ENCODE data around the gene MICA.
"Not testable (repeated sequence)": the region's sequence is repeated elsewhere in the genome, so short reads cannot be mapped to it uniquely, and the experiment has no call there.

Gene MICA

DNA sequence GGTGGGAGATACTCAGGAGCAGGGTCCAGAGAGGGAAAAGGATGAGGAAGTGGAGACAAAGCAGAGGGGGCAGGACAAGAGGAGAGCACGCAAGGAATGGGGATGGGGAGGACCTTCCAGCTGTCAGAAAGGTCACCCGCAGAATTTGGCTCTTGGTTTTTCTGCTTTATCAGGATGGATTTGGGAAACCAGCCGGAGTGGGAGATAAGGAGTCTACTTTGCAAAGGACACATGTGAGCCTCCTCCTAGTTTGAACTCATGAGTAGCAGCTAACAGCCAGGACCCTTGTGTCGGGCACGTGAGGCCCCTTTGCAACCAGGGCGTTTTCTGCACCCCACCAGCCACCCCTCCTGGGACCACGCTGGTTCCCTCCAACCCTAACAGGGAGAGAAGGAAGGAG lies 7.6 kb upstream of the MICA start:
- DNase-seq: no peak
- Histone ChIP-seq H3K4me1 (ENCODE audit: control insufficient read depth, low read depth, low read length) (no peaks in the 10 kb centered on the region), H3K23ac (ENCODE audit: low read length) (no peak overlapping the region), H3K36me3 (ENCODE audit: control insufficient read depth, insufficient read depth, low read length) (no peaks in the 10 kb centered on the region), H2BK120ac (ENCODE audit: low read depth, low read length) (no peak overlapping the region), H4K5ac (ENCODE audit: low read length) (no peak overlapping the region), H2BK5ac (ENCODE audit: low read length) (no peak overlapping the region), H3K18ac (ENCODE audit: low read length) (no peak overlapping the region), H3K79me2 (ENCODE audit: control insufficient read depth, insufficient read depth, low read length) (no peaks in the 10 kb centered on the region), H3K4me3 (ENCODE audit: low read length) (no peak overlapping the region), H3K4me2 (ENCODE audit: low read length) (no peak overlapping the region), H4K8ac (ENCODE audit: low read depth, low read length) (no peak overlapping the region), H3K27ac (ENCODE audit: low read depth, low read length) (no peak overlapping the region), H3K27me3 (ENCODE audit: insufficient read depth, low read length, poor library complexity) (no peaks in the 10 kb centered on the region), H3K79me1 (ENCODE audit: low read length) (no peaks in the 10 kb centered on the region), H3K56ac (ENCODE audit: low read length) (no peak overlapping the region), H3K4ac (ENCODE audit: low read depth, low read length) (no peak overlapping the region), H2BK15ac (replicated peaks; ENCODE audit: low read depth) (no peak overlapping the region), H3K9ac (ENCODE audit: low read length) (no peak overlapping the region), H2AK5ac (ENCODE audit: low read length) (no peak overlapping the region)
- no CpG with 5 or more reads among the region's 7 CpGs for WGBS (ENCODE audit: extremely low coverage, insufficient coverage, low lambda C conversion rate)

DNA sequence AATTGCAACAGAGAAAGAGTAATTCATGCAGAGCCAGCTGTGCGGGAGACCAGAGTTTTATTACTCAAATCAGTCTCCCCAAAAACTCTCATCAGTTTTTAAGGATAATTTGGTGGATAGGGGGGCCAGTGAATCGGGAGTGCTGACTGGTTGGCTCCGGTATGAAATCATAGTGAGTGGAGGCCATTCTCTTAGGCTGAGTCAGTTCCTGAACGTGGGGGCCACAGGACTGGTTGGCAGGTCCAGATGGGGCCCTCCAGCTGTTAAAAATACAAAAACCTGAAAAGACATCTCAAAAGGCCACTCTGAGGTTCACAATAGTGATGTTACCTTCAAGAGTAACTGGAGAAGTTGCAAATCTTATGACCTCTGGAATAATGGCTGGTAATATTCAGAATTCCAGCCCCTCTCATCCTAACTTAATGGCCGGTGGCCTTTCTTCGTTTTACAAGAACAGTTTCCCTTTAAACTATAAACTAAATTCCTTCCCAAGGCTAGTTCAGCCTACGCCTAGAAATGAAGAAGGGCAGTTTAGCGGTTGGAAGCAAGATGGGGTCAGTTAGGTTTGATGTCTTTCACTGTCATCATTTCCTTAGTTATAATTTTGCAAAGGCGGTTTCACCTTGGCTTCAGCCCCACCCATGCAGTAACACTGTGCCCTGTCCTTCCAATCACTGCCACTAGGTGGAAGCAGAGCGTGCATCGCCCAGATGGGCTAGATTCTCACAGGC lies 6.8 kb upstream of the MICA start:
- H3K79me2 ChIP-seq (ENCODE audit: control insufficient read depth, insufficient read depth, low read length): no peaks in the 10 kb centered on the region
- H2BK5ac ChIP-seq (ENCODE audit: low read length): no peak overlapping the region
- no peak overlapping the region for H3K23ac ChIP-seq (ENCODE audit: low read length)
- H2BK120ac ChIP-seq (ENCODE audit: low read depth, low read length): no peak overlapping the region
- no peak overlapping the region for H2AK5ac ChIP-seq (ENCODE audit: low read length)
- H3K27ac ChIP-seq (ENCODE audit: low read depth, low read length): no peak overlapping the region
- H3K36me3 ChIP-seq (ENCODE audit: control insufficient read depth, insufficient read depth, low read length): no peaks in the 10 kb centered on the region
- peak; percentile 76 for DNase-seq
- WGBS (ENCODE audit: extremely low coverage, insufficient coverage, low lambda C conversion rate): no CpG with 5 or more reads among the region's 11 CpGs
- no peak overlapping the region for H4K8ac ChIP-seq (ENCODE audit: low read depth, low read length)
- H3K4me2 ChIP-seq (ENCODE audit: low read length): no peak overlapping the region
- H4K5ac ChIP-seq (ENCODE audit: low read length): no peak overlapping the region
- H3K27me3 ChIP-seq (ENCODE audit: insufficient read depth, low read length, poor library complexity): no peaks in the 10 kb centered on the region
- no peak overlapping the region for H3K9ac ChIP-seq (ENCODE audit: low read length)
- H2BK15ac ChIP-seq (replicated peaks; ENCODE audit: low read depth): no peak overlapping the region
- H3K18ac ChIP-seq (ENCODE audit: low read length): no peak overlapping the region
- no peak overlapping the region for H3K4ac ChIP-seq (ENCODE audit: low read depth, low read length)
- H3K56ac ChIP-seq (ENCODE audit: low read length): no peak overlapping the region
- H3K4me1 ChIP-seq (ENCODE audit: control insufficient read depth, low read depth, low read length): no peaks in the 10 kb centered on the region
- no peak overlapping the region for H3K4me3 ChIP-seq (ENCODE audit: low read length)
- no peaks in the 10 kb centered on the region for H3K79me1 ChIP-seq (ENCODE audit: low read length)

DNA sequence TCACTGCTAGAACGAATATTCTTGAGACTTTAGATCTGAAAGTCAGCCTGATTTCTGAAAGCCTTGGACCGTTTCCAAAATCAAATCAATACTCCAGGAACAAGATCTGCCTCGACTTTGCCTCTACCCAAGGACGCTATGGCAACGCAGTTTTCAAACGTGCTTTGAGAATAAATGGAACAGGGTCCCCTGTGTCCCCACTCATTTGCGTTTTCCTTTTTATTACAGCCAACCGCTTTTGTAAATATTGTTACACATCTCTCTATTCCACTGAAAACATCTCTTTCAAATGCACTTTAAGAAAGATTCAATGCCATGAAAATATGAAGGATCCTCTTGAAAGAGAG lies 6.3 kb upstream of the MICA start:
- H3K4me3 ChIP-seq (ENCODE audit: low read length): not testable (repeated sequence)

DNA sequence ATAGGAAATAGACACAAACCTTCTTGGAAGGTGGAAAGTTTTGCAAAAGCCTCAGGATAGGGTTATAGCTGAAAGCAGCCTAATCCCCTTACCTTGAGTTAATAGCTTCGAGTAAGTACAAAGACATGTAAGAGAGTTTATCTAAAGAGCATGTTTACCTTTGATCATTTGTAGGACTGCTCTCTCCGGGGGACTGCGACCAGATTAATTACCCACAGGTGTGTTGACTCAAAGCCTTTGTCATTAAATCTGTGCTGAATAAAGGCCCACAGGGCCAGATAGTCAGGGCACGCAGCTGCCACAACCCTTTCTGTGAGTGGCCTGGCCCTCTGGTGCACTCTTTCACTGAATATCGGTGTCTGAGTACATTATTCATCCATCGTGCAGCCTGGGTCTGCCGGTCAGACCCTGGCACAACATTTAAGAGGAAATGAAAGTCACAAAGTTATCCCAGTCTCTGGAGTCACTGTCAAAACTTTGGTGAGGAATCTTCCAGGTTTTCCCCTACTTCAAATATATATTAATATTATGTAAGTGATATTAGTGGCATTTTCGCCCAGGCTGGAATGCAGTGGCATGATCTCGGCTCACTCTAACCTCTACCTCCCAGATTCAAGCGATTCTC lies 5.4 kb upstream of the MICA start:
- H3K36me3 ChIP-seq (ENCODE audit: control insufficient read depth, insufficient read depth, low read length): no peaks in the 10 kb centered on the region
- no CpG with 5 or more reads among the region's 10 CpGs for WGBS (ENCODE audit: extremely low coverage, insufficient coverage, low lambda C conversion rate)

More for the DNA sequence above, 6.3 kb upstream of the MICA start:
- H3K4me1 ChIP-seq (ENCODE audit: control insufficient read depth, low read depth, low read length); H3K56ac ChIP-seq (ENCODE audit: low read length); H4K8ac ChIP-seq (ENCODE audit: low read depth, low read length); H3K36me3 ChIP-seq (ENCODE audit: control insufficient read depth, insufficient read depth, low read length); H3K18ac ChIP-seq (ENCODE audit: low read length); H3K27ac ChIP-seq (ENCODE audit: low read depth, low read length); DNase-seq; H2AK5ac ChIP-seq (ENCODE audit: low read length); H4K5ac ChIP-seq (ENCODE audit: low read length); H3K4me2 ChIP-seq (ENCODE audit: low read length); H2BK120ac ChIP-seq (ENCODE audit: low read depth, low read length); H2BK5ac ChIP-seq (ENCODE audit: low read length); H2BK15ac ChIP-seq (replicated peaks; ENCODE audit: low read depth); H3K9ac ChIP-seq (ENCODE audit: low read length); H3K23ac ChIP-seq (ENCODE audit: low read length); H3K27me3 ChIP-seq (ENCODE audit: insufficient read depth, low read length, poor library complexity); H3K79me2 ChIP-seq (ENCODE audit: control insufficient read depth, insufficient read depth, low read length); H3K79me1 ChIP-seq (ENCODE audit: low read length); H3K4ac ChIP-seq (ENCODE audit: low read depth, low read length): not testable (repeated sequence)
- no CpG with 5 or more reads among the region's 8 CpGs for WGBS (ENCODE audit: extremely low coverage, insufficient coverage, low lambda C conversion rate)

DNA sequence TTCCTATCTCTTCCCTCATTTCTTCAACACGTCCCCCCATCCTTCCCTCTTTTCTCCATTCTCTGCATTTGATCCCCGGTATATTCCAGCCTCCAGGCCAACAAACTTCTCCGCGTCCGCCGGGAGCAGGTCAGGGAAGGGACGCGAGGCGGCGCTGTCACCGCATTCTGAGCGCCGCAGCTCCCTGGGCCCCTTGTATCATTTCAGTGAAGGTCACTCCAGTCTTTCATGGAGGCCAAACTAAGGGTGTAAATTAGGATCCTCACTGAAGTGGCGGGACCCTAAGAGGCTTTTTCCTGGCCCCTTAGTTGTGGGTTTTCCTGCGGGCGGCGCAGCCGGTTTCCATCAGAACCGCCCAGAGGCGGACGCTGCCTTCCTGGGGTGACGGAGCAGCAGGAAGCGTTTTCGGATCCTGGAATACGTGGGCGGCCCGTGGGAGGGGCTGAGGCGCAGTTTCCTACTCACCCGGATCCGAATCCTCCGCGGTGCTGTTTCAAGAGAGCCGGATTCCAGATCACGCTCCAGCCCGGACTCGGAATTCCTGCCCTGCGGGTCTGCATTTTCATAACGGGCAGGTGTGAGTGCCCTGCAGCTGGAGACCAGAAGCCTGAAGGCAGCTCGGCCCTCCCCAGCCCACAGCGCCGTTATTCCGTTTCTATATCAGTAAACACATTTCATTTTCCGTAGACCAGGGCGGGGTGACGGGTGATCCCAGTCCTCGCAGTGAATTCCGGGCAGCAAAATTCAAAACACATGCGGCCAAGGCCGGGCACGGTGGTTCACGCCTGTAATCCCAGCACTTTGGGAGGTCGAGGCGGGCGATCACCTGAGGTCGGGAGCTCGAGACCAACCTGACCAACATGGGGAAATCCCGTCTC lies 3.6 kb upstream of the MICA start:
- H2BK15ac ChIP-seq (replicated peaks; ENCODE audit: low read depth): no peak overlapping the region
- no peaks in the 10 kb centered on the region for H3K27me3 ChIP-seq (ENCODE audit: insufficient read depth, low read length, poor library complexity)
- no peak overlapping the region for H3K4ac ChIP-seq (ENCODE audit: low read depth, low read length)
- H4K8ac ChIP-seq (ENCODE audit: low read depth, low read length): no peak overlapping the region
- H3K4me2 ChIP-seq (ENCODE audit: low read length): peak overlapping the region; percentile 49
- H3K18ac ChIP-seq (ENCODE audit: low read length): peak overlapping the region; percentile 86
- no peak overlapping the region for H3K23ac ChIP-seq (ENCODE audit: low read length)
- peak; percentile 92 for DNase-seq
- H3K79me2 ChIP-seq (ENCODE audit: control insufficient read depth, insufficient read depth, low read length): peaks cover 7% of the 10 kb centered on the region
- H3K4me1 ChIP-seq (ENCODE audit: control insufficient read depth, low read depth, low read length): peaks cover 2% of the 10 kb centered on the region
- no peak overlapping the region for H4K5ac ChIP-seq (ENCODE audit: low read length)
- peak overlapping the region; percentile 86 for H3K9ac ChIP-seq (ENCODE audit: low read length)
- H3K36me3 ChIP-seq (ENCODE audit: control insufficient read depth, insufficient read depth, low read length): no peaks in the 10 kb centered on the region
- H3K27ac ChIP-seq (ENCODE audit: low read depth, low read length): peak overlapping the region; percentile 8
- H3K79me1 ChIP-seq (ENCODE audit: low read length): peaks cover 3% of the 10 kb centered on the region
- no peak overlapping the region for H2BK5ac ChIP-seq (ENCODE audit: low read length)
- WGBS (ENCODE audit: extremely low coverage, insufficient coverage, low lambda C conversion rate): 100% methylated on average over 1 of the region's 57 CpGs
- no peak overlapping the region for H2AK5ac ChIP-seq (ENCODE audit: low read length)
- peak overlapping the region; percentile 69 for H3K4me3 ChIP-seq (ENCODE audit: low read length)
- no peak overlapping the region for H2BK120ac ChIP-seq (ENCODE audit: low read depth, low read length)
- H3K56ac ChIP-seq (ENCODE audit: low read length): peak overlapping the region; percentile 91

More for the DNA sequence above, 5.4 kb upstream of the MICA start:
- Histone ChIP-seq H4K8ac (ENCODE audit: low read depth, low read length) (no peak overlapping the region), H2BK5ac (ENCODE audit: low read length) (no peak overlapping the region), H3K4me1 (ENCODE audit: control insufficient read depth, low read depth, low read length) (peaks cover 2% of the 10 kb centered on the region), H2AK5ac (ENCODE audit: low read length) (no peak overlapping the region), H3K4ac (ENCODE audit: low read depth, low read length) (no peak overlapping the region), H3K4me2 (ENCODE audit: low read length) (no peak overlapping the region), H3K18ac (ENCODE audit: low read length) (no peak overlapping the region), H3K79me2 (ENCODE audit: control insufficient read depth, insufficient read depth, low read length) (no peaks in the 10 kb centered on the region), H2BK120ac (ENCODE audit: low read depth, low read length) (no peak overlapping the region), H3K23ac (ENCODE audit: low read length) (no peak overlapping the region), H2BK15ac (replicated peaks; ENCODE audit: low read depth) (no peak overlapping the region), H3K27me3 (ENCODE audit: insufficient read depth, low read length, poor library complexity) (no peaks in the 10 kb centered on the region), H3K79me1 (ENCODE audit: low read length) (no peaks in the 10 kb centered on the region), H3K56ac (ENCODE audit: low read length) (no peak overlapping the region), H3K27ac (ENCODE audit: low read depth, low read length) (no peak overlapping the region), H4K5ac (ENCODE audit: low read length) (no peak overlapping the region), H3K9ac (ENCODE audit: low read length) (no peak overlapping the region), H3K4me3 (ENCODE audit: low read length) (no peak overlapping the region)
- no peak for DNase-seq

Data from mesendoderm (in vitro differentiated cells).